MM.1S (cell line): ENCODE measurements around the gene SNRK.

Source experiments
- EZH2 ChIP-seq: fragments of 300-600 bp; sonication (generic); optimal IDR thresholded peaks from 2 replicates; pipeline ENCODE3; 2017; ENCODE audit warnings: low read depth, mild to moderate bottlenecking, antibody characterized with exemption, low read length, mixed read lengths
- EZH2phosphoT487 ChIP-seq: fragments of 300-600 bp; sonication (generic); IDR thresholded peaks from 2 replicates; pipeline ENCODE4 v1.6.1; 2018; ENCODE audit warnings: antibody characterized with exemption, low read length
- TF ChIP-seq, protein P1 (sequence below): fragments of 300-600 bp; sonication (generic); IDR thresholded peaks from 2 replicates; pipeline ENCODE4 v1.5.1; 2016; ENCODE audit warnings: antibody characterized with exemption, low read length, mixed read lengths

DNA sequence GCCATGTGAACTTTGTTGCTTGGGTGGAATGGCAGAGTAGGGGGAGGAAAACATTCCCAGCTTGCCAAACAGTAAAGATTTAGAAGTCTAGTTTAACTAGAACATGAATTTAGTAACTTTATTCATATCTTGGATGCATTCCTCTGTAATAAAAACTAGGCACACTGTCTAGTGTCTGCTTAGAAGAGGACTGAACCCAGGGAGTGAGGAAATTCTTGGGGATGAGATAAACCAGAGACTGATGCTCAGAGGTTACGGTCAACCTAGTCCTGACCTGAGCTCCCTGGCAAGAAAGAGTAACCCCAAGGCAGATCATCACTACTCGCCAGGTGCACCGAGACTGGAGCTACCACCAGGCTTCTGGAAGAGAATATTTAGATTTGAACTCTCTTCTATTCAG lies 58.2 kb downstream of the SNRK start:
- TF ChIP-seq EZH2: no peak
- TF ChIP-seq, protein P1, sequence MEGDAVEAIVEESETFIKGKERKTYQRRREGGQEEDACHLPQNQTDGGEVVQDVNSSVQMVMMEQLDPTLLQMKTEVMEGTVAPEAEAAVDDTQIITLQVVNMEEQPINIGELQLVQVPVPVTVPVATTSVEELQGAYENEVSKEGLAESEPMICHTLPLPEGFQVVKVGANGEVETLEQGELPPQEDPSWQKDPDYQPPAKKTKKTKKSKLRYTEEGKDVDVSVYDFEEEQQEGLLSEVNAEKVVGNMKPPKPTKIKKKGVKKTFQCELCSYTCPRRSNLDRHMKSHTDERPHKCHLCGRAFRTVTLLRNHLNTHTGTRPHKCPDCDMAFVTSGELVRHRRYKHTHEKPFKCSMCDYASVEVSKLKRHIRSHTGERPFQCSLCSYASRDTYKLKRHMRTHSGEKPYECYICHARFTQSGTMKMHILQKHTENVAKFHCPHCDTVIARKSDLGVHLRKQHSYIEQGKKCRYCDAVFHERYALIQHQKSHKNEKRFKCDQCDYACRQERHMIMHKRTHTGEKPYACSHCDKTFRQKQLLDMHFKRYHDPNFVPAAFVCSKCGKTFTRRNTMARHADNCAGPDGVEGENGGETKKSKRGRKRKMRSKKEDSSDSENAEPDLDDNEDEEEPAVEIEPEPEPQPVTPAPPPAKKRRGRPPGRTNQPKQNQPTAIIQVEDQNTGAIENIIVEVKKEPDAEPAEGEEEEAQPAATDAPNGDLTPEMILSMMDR: no peak
- TF ChIP-seq EZH2phosphoT487: no peak
